ENCODE data around the gene LRRK2.

DNA sequence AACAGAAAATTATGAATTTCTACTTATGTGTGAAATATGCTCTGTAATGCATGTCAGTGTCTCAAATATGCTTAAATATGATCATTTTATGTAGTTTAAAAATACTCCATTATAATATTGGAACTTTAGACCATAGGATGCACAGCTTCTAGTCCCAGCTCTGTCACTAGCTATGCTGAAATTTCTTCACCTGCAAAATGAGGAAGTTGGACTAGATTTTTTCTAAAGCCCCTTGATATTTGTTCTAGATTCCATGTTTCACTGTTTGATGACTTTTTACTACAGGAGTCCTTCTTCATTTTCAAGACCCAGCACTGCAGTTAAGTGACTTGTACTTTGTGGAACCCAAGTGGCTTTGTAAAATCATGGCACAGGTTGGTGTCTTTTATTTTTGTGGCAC, 90.1 kb downstream of the LRRK2 start:
- TF ChIP-seq POLR2A (IDR thresholded peaks at IDR 0.05) (no peak), POLR2AphosphoS5 (IDR thresholded peaks at IDR 0.05) (no peak), EP300 (IDR thresholded peaks at IDR 0.05) (no peak)
- TF ChIP-seq, protein P1, sequence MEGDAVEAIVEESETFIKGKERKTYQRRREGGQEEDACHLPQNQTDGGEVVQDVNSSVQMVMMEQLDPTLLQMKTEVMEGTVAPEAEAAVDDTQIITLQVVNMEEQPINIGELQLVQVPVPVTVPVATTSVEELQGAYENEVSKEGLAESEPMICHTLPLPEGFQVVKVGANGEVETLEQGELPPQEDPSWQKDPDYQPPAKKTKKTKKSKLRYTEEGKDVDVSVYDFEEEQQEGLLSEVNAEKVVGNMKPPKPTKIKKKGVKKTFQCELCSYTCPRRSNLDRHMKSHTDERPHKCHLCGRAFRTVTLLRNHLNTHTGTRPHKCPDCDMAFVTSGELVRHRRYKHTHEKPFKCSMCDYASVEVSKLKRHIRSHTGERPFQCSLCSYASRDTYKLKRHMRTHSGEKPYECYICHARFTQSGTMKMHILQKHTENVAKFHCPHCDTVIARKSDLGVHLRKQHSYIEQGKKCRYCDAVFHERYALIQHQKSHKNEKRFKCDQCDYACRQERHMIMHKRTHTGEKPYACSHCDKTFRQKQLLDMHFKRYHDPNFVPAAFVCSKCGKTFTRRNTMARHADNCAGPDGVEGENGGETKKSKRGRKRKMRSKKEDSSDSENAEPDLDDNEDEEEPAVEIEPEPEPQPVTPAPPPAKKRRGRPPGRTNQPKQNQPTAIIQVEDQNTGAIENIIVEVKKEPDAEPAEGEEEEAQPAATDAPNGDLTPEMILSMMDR (IDR thresholded peaks at IDR 0.05) = no peak

Data from stomach (tissue), 4 donors.